ENCODE data around the gene STK33. TPM values are rescaled to one million over a fixed set of nuclear protein-coding genes. Genes with fewer than 3 reads are reported as not detected.

STK33 gene
- polyA plus RNA-seq, 4 donors = 27.0 to 32.6 (median 30.5) TPM

DNA sequence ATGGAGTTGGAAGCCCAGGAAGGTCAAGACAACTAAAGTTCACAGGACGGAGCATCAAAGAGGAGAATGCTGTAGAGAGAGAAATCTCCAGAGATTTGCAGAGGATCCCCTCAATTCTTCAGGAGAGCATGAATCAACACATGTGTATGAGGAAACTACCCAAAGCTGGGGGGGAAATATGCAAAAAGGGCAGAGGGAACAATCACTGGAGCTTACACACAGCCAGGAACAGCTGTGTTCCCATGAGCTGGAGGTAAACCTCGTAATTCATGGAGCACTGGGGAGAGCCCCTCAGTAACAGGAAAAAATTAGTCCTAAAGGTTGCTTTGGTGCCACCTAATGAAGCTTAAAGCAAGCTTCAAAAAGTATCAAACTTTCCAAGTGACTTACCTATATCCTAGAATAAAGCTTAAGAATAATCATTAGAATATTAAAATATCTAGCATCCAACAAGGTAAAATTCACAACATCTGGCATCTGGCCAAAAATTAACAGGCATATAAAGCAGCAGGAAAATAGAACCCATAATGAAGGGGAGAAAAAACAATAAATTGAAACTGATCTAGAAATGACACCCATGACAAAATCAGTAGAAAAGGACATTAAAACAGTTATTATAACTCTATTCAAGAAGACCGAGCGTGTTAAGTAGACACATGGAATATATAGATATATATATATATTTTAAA lies 134.2 kb downstream of the STK33 start:
- DNase-seq (ENCODE audit: low read depth in 4 of 4, low spot score in 2 of 4) = no peak

DNA sequence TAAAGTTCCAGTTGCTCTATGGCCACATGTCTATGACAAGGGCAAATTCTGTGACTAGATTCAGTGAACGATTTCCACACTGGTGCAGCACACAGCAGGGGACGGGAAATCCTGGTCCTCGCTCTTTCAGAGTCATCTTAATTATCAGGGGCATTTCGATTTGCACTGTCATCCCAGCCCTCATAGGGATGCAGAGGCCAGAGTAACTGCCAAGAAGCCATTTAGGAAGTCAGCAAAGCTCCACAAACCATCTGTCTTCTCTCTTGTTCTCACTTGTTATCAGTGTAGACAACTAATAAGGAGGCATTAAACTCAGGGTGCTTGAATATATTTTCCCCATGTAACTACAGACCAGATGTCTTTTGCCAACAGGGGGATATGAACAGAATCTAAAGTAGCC lies 151.7 kb downstream of the STK33 start:
- DNase-seq (ENCODE audit: low read depth in 4 of 4, low spot score in 2 of 4) = no peak

DNA sequence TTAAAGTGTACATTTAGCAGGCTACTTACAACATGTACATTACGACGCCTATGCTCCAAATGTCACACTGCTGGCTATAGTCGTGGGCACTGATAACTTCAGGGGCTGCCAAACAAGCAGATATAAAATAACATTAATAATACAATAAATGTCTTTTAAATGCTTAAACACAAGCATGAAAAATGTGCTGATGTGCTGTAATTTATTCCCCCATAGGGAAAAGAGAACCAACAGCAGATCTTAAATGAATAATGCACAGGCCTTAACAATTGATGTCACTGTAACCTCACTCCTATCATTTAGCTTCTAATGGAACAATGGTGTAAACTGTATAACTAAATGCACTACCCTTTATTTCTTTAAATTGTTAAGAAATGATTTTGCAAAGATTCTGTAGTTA lies 153.4 kb downstream of the STK33 start:
- no peak for DNase-seq (ENCODE audit: low read depth in 4 of 4, low spot score in 2 of 4)

DNA sequence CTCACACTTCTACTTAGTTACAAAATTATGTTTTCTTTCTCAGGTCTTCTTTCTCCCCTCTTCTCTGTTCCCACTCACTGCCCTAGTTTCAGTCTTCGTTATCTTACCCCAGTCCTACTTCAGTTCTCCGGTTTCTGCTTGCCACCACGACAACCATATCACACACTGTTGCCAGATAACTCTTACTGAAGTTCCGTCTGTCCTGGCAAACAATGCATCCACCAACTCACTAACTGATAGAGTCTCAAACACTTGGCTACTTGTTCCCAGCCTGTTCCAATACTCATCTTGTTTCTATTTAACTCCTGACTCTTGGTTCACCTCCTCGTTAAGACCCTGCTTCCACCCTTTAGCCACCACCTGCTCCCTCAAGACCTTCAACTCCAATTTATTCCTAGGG lies 164.5 kb downstream of the STK33 start:
- no peak for DNase-seq (ENCODE audit: low read depth in 4 of 4, low spot score in 2 of 4)

GRCh38 chr11:8426076-8426475 lies 168.0 kb downstream of the STK33 start:
- no peak for DNase-seq (ENCODE audit: low read depth in 4 of 4, low spot score in 2 of 4)

GRCh38 chr11:8415195-8415594 lies 178.8 kb downstream of the STK33 start:
- no peak for DNase-seq (ENCODE audit: low read depth in 4 of 4, low spot score in 2 of 4)

DNA sequence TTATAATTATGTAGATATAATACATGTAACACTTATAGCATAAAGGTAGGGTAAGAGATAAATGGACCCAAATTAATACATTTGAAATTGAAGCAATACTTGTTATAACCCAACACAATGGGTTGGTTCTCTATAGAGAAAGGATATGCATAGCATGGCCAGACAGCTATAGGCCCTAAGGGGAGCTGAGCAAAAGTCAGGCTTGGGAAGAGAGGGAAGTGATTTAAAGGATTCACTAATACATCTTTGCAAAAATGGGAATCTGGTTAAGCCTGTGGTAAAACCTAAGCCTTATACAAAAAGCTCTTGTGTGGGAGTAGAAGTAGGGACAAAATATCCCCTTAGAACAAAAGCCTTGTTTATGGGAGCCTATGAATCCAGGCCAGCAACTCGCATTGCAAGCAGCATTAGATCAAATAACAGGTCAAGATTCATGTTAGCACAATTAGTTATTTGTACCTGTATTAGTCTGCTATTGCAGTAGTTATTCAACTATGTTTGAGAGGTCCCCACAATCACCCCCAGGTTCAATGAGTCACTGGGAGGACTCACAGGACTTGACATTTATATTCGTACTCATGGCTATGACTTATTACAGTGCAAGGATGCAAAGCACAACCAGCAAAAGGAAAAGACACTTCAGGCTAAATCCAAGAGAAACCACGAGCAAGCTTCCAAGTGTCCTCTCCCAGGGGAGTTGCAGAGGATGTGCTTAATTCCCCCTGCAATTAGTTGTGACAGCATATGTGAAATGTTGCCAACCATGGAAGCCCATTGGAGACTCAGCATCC lies 185.7 kb downstream of the STK33 start:
- DNase-seq (ENCODE audit: low read depth in 4 of 4, low spot score in 2 of 4) = no peak

DNA sequence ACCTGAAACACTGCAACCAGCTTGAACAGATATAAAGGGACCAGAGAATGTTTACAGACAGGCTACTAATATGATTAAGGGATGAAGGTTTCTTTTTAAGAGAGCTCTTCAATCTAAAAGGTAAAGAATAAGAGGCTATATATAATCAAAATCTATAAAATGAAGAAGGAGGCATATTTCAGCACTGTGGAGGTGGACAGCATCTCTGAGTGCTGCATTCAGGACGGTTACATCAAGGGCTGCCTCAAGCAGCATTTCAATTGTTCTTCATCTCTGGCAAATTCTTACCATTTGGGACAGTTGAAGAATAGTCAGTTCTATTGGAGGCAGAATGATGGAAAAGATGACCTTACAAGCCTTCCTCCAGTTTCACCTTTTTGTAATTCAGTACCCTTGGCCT lies 190.7 kb downstream of the STK33 start:
- DNase-seq (ENCODE audit: low read depth in 4 of 4, low spot score in 2 of 4) = peak in 1 of 4 donors; percentile 13

GRCh38 chr11:8392886-8393285 lies 201.1 kb downstream of the STK33 start:
- DNase-seq (ENCODE audit: low read depth in 4 of 4, low spot score in 2 of 4) = no peak

GRCh38 chr11:8392166-8392565 lies 201.9 kb downstream of the STK33 start:
- DNase-seq (ENCODE audit: low read depth in 4 of 4, low spot score in 2 of 4) = no peak

- DNase-seq (ENCODE audit: low read depth in 4 of 4, low spot score in 2 of 4) = no peak
Measured at GRCh38 chr11:8390851-8391612, 203.0 kb downstream of the STK33 start.

DNA sequence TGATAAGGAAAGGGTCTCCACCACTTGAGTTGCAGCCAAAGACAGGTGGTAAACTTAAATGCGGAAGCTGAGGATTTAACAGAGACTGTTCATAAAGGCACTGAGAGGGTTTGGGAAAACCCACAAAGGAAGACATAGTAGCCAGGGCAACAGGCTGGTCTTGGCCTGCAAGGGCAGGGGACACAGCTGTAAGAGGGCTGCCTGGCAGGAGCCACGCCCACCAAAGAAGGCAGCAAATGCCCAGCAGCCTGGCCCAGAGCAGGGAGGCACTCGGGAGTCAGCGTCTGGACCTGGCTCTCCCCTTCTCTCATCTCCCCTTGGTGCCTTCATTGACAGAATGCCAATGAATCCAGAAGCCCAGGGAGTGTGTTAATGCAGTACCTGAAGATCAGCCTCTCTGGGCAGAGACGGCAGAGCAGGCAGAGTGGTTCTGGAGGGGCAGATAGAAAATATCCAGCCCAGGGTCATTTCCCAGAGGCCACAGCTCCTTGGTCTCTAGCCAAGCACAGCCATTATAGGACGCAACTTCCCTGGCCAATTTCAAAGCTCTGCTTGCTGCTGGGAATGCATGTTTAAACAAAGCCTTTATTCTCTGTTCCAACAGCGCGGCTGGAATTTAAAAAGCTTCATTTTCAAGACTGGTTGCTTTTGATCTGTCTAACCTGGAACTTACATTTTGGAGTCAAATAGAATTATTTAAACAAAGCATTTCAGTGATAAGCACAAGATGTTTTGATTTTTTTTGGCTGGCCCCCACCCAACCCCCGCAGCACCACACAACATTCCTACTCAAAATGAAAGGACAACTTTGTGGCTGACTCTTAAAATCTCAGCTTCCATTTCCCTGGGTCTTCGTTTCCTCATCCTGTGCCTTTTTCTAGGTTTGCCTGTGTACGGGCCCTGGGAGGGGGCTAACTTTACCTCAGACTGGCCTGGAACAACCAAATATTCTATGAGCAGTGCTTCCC lies 204.7 kb downstream of the STK33 start:
- peak in 1 of 4 donors; percentile 17 for DNase-seq (ENCODE audit: low read depth in 4 of 4, low spot score in 2 of 4)

DNA sequence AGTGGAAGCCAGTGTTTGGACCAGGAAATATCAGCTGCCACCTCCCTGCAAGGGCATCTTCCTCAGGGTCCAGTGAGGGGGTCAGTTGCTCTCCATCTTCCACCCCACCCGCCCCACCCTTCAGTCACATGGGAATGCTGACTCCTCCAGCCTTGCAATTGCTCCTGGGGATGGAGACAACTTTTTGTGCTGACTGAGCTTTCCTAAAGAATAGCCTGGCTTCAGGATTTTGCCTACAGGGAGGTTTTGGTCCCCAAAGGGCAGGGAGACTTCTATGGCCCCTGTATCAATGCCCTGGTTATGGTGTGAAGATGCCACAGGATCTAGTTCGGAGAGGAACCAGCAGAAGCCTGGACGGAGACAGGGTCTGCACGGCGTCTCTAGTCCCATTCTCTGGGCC lies 206.3 kb downstream of the STK33 start:
- DNase-seq (ENCODE audit: low read depth in 4 of 4, low spot score in 2 of 4) = no peak

GRCh38 chr11:8387141-8387540 lies 206.9 kb downstream of the STK33 start:
- DNase-seq (ENCODE audit: low read depth in 4 of 4, low spot score in 2 of 4) = no peak

GRCh38 chr11:8386134-8386864 lies 207.7 kb downstream of the STK33 start:
- DNase-seq (ENCODE audit: low read depth in 4 of 4, low spot score in 2 of 4) = no peak

DNA sequence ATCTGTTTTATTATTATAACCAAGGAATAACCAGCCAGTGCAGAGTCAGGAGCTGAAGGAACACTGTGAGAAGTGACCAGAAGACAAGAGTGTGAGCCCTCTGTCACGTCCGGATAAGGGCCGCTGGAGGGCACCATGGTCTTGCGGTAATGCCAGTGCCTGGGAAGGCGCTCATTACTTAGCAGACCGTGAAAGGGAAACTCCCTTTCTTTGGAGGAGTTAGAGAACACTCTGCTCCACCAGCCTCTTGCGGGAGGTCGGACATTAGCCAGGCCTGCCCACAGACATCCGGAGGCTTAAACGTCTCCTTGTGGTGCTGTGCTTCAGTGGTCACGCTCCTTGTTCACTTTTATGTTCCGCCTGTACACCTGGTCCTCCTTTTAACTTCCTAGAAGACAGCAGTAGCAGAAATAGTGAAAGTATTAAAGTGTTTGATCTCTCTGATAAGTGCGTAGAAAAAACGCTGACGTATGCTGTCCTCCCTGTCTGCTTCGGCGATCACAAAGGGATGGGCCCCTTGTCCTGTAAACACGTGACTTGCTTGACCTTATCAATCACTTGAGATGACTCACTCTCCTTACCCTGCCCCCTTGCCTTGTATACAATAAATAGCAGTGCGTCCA lies 209.7 kb downstream of the STK33 start:
- peak in 3 of 4 donors; percentile 19 to 36 (median 32) for DNase-seq (ENCODE audit: low read depth in 4 of 4, low spot score in 2 of 4)

- DNase-seq (ENCODE audit: low read depth in 4 of 4, low spot score in 2 of 4) = no peak
Measured at GRCh38 chr11:8383627-8384026, 210.4 kb downstream of the STK33 start.

GRCh38 chr11:8383227-8383626 lies 210.8 kb downstream of the STK33 start:
- no peak for DNase-seq (ENCODE audit: low read depth in 4 of 4, low spot score in 2 of 4)

DNA sequence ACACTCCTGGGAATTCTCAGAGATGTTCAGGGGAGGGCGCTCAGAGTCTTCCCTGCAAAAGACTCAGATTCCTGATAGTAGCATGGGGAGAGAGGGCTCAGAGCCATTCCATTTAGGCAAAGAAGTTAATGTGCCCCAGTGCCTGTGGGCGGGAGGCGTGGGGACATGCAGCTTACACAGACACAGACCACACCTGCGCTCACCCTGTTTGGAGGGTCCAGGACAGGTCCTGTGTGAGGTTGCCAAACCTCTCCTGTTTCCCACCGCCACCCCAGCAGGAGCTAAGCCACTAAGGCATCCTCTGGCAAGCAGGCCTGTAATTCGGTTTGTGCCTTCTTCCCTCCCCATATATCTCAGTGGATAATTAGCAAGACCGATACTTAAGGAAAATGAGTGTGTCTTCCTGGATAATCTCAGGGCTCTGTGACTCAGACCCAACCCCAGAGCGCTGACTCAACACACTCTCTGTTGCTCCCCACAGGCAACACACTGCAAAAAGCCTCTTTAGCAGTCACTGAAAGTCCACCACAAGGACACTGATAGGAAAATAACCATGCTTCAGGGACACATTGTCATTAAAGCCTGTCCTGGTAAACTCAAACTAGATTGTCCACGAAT lies 211.5 kb downstream of the STK33 start:
- no peak for DNase-seq (ENCODE audit: low read depth in 4 of 4, low spot score in 2 of 4)
